ENCODE results near the gene ERP27.

ERP27 gene

DNA sequence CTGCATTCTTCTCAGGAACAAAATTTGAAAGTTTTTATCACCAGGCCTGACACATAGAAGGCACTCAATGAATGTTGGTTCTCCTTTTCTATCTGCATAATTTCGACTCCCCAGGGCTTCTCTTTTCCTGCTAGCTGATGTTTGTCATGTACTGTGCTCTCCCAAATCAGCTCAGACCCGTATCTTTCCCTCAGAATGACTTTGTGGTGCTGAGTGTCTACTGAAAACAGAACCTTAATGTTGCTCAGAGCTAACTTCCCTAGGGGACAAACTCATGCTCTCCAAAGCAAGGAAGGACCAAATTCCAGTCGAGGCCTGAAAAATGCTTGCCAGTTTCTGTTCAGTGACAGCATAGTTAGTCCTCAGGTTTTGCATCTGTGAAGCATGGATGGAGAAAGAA is 21.1 kb upstream of the ERP27 start:
- DNase-seq: no peak

DNA sequence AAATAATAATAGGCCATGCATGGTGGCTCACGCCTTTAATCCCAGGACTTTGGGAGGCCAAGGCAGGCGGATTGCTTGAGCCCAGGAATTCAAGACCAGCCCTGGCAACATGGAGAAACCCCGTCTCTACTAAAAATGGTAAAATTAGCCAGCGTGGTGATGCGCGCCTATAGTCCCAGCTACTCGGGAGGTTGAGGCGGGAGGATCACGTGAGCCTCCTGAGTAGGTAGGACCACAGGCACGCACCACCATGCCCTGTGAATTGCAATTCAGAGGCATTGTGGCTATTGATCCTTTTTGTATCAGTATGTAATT is 20.7 kb upstream of the ERP27 start:
- DNase-seq: no peak

DNA sequence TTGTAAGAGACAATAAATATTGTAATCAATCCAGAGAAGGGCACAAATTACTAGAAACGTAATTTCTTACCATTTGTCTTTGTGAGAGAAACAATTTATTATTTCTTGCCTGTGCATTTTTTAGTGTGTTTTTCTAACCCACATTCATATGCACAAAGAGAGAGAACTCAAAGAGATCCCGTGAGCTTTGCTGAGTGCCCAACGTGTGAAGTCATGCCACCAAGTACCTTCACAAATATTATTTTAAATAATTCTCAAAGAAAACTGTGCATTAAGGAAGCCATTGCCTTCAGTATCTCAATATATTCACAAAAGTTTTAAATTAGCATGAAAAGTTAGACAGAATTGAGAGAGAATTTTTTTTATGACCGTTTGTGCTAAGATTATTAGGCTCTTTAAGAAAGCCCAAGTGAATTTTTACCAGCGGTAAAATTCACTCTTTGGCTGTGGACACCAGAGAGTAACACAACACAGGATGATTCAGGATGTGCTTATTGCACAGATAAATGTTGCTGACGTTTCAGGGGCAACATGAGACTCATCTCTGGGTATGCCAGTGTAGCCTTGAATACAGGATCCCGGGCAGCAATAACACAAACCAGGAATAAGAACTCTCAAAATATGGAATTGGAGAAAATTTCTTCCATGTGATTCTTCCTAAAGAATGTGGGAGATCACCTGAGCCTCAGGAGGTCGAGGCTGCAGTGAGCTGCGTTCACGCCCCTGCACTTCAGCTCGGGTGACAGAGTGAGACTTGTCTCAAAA is 20.2 kb upstream of the ERP27 start:
- no peak for DNase-seq

DNA sequence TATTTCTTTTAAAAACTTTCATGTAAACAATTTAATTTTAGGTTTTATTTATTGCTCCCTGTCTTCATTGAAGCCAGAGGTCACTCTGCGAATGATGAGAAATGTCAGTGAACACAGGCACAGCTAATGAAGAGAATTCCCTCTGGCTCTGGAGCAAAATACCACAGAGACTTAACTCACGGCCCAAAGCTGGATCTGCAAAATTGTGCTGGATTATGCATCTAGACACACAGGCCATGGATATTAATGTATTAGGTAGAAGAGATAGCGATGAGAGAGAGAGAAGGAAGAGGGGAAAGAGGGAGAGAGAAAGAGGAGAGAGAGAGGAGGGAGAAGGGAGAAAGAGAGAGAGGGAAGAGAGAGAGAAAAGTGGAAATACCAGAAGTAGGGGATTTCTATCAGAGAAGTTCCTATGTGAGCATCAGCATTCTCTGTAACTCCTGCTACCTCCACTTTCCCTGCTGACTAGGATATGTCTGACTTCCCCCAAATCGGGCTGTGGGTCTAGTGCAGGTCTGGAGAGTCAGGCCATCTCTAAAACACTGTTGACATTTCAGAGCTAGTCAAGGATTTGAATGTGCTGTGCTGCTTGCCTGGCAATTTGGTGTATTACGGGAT is 19.3 kb upstream of the ERP27 start:
- DNase-seq: no peak

DNA sequence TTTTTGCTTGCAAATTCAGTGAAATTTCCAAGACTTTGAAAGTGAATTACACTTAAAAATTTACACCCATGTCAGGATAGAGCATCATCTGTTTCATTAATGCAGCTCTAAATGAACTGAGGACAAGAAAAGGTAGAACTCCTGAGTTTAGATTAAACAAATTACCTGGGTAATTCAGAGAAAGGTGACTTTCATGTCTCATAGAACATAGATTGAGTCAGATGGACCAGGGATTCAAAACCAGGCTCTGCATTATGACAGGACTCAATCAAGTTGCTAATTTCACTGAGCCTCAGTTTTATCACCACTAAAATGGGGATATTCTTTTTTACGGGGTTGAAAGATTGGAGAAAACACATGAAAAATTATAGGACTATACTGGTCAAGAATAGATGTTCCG is 18.6 kb upstream of the ERP27 start:
- DNase-seq: no peak

DNA sequence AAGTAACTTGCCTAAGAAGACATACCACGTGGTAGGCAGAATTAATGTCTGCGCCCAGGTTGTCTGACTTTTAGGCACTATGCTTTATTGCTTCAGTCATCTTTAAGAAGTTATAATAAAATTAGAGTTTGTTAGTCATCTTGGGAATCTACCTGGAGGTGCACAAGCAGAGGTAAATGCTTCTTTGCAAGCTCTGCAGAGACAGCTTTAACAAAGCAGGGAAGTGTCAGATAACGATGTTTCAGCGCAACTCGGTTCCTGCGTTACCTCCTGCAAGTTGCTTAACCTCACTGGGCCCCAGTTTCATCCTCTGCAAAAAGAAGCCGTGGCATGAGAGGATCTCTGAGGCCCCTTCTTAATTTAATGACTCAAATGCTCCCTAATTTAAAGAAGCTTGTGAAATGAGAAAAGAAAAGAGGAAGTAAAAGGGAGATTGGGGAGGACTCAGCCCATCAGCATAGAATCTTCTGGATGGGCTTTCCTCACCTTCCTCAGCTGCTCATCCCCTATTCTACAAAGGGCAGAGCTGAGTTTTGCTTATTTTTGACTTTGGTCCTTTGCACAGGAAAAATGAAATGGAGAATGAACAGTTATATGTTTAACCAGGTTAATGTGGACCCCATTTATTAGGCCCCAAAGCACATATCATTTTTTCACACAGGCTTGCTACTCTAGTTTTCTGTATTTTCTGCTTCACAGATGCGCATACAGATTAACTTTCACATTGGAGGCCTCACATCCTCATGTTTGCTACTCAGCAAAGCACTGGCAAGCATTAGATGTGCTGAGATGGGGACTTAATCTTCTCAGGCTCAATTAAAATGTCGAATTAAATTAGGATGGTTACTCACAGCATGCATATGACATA is 17.9 kb upstream of the ERP27 start:
- DNase-seq: no peak

DNA sequence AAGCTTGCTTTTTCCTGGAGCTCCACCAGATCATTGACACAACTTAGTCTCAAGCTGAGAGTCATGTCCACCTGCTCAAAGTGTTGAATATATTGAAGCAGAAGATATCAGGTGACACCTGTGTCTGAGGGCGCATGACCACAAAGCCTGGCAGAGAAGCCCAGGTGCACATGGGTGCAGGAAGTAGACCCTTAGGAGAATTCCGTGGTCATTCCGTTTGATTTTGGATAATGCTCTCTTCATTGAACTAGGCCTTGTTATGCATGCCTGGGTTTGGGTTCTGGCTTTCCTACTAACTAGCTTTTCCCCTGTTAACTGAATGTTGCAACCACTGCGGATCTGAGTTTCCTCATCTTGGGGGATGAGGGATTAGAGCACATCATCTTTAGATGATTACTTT is 15.9 kb upstream of the ERP27 start:
- DNase-seq: no peak

DNA sequence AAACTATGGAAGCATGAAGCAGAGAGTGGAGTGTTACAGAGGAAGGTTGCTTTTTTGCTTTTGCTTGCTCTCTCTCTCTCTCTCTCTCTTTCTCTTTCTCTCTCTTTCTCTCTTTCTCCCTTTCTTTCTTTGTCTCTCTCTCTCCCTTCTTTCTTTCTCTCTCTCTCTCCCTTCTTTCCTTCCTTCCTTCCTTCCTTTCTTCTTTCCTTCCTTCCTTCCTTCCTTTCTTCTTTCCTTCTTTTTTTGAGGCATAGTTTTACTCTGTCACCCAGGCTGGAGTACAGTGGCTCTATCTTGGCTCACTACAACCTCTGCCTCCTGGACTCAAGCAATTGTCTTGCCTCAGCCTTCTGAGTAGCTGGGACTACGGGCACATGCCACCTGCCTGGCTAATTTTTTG is 15.4 kb upstream of the ERP27 start:
- DNase-seq: no peak

DNA sequence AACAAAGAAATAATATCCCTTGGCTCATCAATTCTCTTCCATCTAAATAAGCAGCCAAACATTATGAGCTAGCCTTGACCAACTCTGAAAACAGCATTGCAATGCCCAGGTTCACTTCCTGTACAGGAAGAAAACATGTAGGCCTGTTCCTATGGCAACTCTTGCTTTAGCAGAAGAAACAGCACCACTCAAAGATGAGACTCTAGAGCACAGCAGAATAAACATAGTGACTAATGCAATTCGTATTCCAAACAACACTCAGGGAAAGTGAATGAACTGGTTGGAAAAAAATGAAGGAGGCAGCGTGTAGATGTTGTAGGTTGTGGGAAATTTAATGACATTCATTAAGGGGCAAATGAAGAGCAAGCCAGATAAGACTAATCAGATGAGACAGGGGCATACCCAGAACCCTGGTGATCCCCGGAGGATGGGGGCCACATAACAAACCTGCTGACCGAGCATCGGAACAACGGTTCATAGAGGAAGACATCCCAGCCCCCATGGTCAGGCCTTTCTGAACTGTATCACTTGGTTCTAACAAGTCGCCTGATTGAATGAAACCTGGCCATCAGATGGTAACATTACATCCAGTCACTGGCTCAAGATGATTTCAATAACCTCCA is 14.1 kb upstream of the ERP27 start:
- no peak for DNase-seq

DNA sequence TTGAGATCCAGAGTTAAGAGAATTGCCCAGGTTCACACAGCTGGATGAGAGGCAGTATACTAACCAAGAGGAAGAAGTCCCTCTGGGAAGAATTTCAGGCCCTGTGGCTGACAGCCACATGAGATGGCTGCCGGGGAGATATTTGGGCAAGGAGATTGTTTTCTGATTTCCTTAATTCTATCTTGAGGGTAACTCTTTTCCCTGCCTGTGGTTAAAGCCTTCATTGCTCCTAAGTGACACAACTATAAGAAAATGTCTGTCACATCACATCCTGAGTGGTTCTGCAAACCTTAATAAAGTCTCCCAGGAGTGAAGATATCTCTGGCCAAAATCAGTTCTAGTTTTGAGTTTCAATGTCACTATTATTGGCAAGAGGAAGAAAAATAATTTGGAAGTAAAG is 13.5 kb upstream of the ERP27 start:
- DNase-seq: no peak

DNA sequence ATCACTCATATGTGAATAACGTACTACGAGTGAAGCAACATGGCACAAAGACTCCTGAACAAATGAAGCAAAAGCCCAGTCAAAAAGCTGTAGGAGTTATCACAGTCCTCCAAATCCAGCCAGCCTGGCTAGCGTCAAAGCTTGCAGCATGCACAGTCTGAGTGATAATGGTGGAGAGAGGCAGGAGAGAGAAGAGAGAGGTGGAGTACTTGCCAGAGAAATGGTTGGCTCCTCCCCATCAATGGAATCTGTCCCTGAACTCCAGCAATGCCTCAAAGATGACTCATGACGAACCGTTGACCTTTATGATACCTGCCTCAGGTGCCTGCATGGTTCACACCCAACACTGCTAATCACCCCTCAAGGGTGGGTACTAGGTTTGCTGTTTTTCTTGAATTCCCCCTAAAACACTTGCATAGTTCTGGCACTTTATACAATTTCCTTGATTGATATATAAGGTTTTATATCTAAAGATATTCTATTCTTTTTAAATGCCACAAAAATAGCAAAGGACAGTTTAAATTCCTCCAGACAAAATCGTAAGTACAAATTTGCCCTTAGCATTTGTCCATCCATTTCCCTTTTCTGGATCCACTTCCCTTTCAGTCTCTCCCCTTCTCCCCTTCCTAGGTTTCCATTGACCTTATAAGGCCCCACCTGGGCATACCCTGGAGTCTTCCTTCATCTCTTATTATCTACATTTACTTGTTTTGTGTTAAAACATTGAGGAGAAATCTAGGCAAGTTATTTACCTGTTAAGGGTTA is 12.8 kb upstream of the ERP27 start:
- DNase-seq: no peak

DNA sequence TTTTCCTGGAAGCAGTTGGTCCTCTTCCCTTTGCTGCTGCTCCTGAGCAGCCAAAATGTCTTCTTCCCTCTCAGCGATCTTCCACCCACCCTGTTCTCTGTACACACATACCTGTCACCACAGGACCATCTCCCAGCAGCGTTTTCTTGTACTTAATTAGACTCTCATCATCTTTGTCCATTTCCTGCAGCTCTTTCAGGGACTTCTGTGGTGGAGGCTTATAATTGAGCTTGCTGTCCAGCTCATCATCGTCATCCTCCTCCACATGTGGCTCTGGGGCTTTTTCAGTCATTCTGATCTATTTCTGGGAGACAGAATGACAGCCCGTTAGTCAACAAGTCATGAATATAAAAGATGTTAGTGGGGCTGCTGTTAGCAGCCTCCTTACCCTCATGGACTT is 12.1 kb upstream of the ERP27 start:
- DNase-seq: no peak

DNA sequence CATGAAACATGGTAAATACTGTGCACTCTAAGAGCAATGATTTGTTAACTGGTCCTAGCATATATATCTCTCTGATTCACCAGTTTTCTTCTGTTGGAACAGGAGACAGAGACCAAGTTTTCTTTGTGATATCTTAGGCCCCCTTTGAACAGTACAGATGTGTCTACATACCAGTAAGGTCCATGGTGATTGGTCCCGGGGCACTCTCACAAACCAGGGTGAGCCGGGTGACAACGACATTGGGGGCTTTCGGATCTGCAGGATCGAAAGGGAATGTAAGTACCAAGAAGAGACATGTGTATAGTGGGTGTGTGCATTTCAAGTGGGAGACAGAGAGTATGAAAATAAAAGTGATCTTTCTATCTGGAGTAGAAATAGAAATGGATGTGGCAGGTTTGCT is 11.3 kb upstream of the ERP27 start:
- no peak for DNase-seq

DNA sequence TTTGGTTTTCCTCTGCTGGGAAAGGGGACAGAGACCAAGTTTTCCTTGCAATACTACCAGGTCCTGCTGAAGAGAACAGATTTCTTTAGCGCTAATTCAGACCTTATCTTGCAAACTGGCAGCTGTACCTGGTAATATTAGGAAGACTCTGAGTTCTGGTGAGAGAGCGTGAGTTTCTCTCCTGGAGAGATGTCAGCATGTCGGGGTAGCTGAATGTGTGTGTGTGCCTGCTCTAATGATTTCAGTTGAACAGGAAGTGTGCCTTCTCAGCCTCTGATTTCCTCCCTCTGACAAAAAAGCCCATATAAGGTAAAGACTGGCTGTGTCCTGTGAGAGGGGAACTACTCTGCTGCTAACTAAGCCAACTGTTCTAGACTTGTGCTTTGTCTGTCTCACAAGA is 10.3 kb upstream of the ERP27 start:
- no peak for DNase-seq

DNA sequence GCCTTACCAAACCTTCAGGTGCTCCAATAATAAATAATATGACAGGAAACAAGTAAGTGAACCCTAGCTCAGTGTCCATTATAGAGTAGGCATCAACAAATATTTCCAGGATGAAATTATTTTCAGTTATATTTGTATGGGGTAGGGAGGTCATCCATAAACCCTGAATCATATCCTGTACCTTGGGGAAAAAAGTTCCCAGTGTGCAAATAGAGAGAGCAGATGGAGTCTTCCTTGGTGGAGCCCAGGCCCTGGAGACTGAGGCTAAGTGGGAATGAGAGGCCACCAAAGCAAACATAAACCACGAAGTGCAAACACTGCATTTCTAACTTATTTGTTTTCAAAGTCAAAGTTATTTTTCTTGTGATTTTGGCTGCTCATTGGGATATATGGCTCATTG is 8.5 kb upstream of the ERP27 start:
- no peak for DNase-seq

DNA sequence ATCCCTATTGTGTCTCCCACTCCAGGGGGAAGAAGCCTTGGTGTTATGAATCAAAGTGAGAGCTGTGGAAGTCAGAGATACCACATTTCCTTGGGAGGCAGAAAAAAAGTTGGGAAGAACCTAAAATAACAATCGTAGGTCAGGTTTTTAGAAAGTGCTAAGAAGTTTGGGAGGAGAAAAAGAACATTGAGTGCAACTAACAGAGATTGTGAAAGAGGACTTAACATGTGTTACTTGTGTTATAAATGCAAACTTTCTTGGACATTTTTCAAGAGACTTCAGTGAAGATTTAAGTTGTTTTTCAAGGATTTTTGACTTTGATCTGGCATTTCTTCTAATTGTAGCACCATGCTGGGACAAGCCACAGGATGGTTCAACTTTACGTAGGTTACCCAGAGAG is 7.8 kb upstream of the ERP27 start:
- no peak for DNase-seq

DNA sequence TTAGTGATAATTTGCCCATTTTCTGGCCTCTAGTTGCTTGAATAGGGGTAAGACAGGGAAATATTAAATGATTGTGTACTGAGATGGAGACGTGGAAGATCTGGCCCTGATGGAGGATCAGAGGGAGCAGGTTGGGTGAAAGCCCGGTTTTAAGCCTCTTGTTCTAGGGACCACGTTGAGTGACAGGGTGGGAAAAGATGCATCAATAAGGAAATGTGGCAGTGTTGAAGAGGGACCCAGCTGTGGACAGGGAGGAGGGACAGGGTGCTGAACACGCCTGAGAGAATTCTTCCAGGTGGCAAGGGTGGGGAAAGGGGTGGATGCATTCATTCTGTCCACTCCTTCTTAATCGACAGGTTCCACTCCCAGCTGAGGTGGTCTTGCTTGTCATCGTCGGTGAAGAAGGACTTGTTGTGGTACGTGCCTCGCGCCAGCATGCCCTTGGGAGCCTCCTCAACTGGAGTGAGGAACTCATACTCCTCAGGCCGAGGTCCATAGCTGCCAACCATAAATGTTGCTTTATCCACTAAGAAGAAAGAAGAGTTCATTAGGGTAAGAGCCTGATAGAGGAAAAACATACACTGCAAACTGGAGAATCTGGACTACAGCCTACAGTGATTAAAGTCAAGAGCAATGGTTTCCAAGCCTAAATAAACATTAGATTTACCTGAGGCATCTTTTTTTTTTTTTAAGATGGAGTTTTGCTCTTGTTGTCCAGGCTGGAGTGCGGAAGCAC is 4.0 kb upstream of the ERP27 start:
- DNase-seq: peak; percentile 17

DNA sequence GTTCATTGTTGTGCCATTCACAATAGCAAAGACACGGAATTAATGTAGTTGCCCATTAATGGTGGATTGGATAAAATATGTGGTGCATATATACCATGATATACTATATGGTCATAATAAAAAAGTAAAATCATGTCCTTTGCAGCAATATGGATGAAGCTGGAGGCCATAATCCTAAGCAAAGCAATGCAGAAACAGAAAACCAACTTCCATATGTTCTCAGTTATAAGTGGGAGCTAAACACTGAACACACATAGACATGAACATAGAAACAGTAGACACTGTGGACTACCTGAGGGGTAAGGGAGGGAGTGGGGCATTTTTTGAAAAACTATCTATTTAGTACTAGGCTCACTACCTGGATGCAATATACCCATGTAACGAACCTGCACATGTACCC is 3.0 kb upstream of the ERP27 start:
- no peak for DNase-seq

DNA sequence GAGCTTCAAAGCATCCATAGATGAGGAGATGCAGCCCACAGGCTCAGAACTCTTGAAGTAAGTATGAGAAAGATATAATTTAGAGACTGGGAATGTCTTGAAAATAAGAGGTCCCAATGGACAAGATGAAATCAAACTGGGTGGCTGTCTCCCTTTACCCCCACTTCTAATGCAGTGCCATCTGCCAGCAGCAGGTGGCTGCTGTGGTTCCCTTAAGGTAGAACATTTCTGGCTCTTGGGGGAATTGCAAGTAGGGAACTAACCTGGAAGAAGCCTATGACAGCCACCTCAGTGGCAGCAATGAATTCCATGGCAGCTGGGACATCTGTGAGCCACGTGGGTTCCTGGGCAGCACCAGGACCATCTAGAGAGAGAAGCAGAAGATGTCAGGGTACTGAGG is 648 bp downstream of the ERP27 start:
- no peak for DNase-seq

DNA sequence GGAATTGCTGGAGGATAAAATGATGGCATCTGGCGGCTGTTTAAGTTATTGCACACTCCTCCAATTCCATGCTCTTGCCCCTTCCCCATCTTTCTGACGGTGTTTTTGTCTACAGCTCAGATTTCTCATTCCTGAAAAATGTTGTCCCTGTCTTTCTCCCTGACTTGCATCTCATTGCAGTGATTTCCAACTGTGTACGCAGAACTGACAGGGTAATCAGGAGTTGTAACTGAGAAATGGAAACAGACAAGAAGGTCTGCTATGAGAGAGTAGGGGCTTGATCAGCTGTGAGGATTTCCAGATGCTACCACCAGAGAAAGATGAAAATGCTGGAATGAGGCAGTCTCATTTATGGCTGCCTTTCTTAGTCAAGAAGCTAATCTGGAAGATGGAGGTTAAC is 1.3 kb downstream of the ERP27 start:
- no peak for DNase-seq

DNA sequence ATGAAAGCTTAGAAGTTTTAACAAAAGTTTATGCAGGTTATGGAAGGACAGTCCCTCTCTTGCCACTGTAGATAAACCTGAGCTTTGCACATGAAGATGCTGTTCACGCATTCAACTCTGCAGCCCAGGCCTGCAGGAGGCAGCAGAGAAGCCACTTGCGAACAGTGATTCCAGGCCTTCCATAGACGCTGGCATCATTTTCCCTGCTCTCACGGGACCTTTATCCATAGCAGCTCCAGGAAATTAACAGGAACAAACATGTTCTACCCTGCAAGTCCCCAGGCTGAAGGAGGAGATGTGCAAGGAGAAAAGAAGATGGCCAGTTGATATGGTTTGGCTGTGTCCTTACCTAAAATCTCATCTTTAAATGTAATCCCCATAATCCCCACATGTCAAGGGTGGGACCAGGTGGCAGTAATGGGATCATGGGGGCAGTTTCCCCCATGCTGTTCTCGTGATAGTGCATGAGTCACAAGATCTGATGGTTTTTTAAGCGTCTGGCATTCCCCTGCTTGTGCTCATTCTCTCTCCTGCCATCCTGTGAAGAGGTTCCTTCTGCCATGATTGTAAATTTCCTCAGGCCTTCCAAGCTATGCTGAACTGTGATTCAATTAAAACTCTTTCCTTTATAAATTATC is 2.0 kb downstream of the ERP27 start:
- DNase-seq: no peak

DNA sequence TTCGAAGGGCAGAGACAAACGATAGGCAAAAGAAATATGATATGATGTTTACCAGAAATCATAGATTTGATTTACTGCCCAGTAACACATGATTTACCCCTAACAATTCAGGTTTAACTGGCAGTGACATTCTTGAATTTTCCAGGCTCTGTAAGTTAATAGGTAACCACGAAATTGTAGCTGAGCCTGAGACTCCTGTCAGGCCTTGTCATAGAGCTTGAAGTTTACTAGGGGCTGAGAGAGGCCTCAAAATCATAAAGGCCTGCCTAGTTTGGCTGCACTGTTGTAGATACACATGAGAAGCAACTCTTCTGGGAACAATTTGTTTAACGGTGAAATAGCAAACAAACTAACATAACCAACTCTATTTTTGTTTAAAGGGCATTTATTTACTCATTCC is 3.3 kb downstream of the ERP27 start:
- DNase-seq: no peak
